ENCODE results near the gene GALNT18. TPM values are rescaled to one million over a fixed set of nuclear protein-coding genes. Genes with fewer than 3 reads are reported as not detected.
A peak's percentile ranks its signal among the peaks of the same experiment; 100 is the strongest.

The GALNT18 gene
- total RNA-seq, 1 donor from 2014 or later, result 9.4 TPM

GRCh38 chr11:11427542-11427941 is 194.3 kb downstream of the GALNT18 start:
- no peak for ATAC-seq

- no peak for ATAC-seq
Measured at GRCh38 chr11:11427140-11427539, 194.7 kb downstream of the GALNT18 start.

GRCh38 chr11:11426226-11426952 is 195.4 kb downstream of the GALNT18 start:
- no peak for ATAC-seq

GRCh38 chr11:11425806-11426205 is 196.0 kb downstream of the GALNT18 start:
- ATAC-seq, result no peak

- ATAC-seq, result no peak
Measured at GRCh38 chr11:11424688-11425087, 197.1 kb downstream of the GALNT18 start.

- ATAC-seq, result peak; percentile 89
Measured at GRCh38 chr11:11422411-11423128, 199.2 kb downstream of the GALNT18 start.

GRCh38 chr11:11421509-11421908 is 200.3 kb downstream of the GALNT18 start:
- ATAC-seq, result no peak

- no peak for ATAC-seq
Measured at GRCh38 chr11:11420899-11421285, 200.9 kb downstream of the GALNT18 start.

GRCh38 chr11:11420191-11420898 is 201.5 kb downstream of the GALNT18 start:
- ATAC-seq, result no peak

GRCh38 chr11:11419747-11420146 is 202.1 kb downstream of the GALNT18 start:
- no peak for ATAC-seq

GRCh38 chr11:11416917-11417316 is 204.9 kb downstream of the GALNT18 start:
- peak; percentile 12 for ATAC-seq

GRCh38 chr11:11416502-11416901 is 205.3 kb downstream of the GALNT18 start:
- ATAC-seq, result no peak

GRCh38 chr11:11415901-11416300 is 205.9 kb downstream of the GALNT18 start:
- ATAC-seq, result no peak

- ATAC-seq, result no peak
Measured at GRCh38 chr11:11414996-11415395, 206.8 kb downstream of the GALNT18 start.

GRCh38 chr11:11413776-11414175 is 208.0 kb downstream of the GALNT18 start:
- peak; percentile 19 for ATAC-seq

- ATAC-seq, result peak; percentile 64
Measured at GRCh38 chr11:11411401-11411985, 210.3 kb downstream of the GALNT18 start.

GRCh38 chr11:11409901-11410300 is 211.9 kb downstream of the GALNT18 start:
- ATAC-seq, result peak; percentile 62

- no peak for ATAC-seq
Measured at GRCh38 chr11:11409224-11409623, 212.6 kb downstream of the GALNT18 start.

- no peak for ATAC-seq
Measured at GRCh38 chr11:11408436-11409221, 213.2 kb downstream of the GALNT18 start.

GRCh38 chr11:11407763-11408084 is 214.1 kb downstream of the GALNT18 start:
- ATAC-seq, result no peak

- no peak for ATAC-seq
Measured at GRCh38 chr11:11407065-11407762, 214.6 kb downstream of the GALNT18 start.

- no peak for ATAC-seq
Measured at GRCh38 chr11:11406652-11407051, 215.2 kb downstream of the GALNT18 start.

Data from esophagus mucosa (tissue), 1 donor.